MCF 10A (cell line): ENCODE results near the gene PMP22. TPM values are rescaled to one million over a fixed set of nuclear protein-coding genes. Genes with fewer than 3 reads are reported as not detected.
A peak's percentile ranks its signal among the peaks of the same experiment; 100 is the strongest.

Experiments
- BruUV-seq: library from RNA; stranded (reverse); fragments of 400-500 nt; replicated peaks from 2 replicates; lab custom pipeline; 2021; lab: Mats Ljungman, UMichigan
- CTCF ChIA-PET: fragments of 300-600 bp; sonication (Branson Sonifier 250); formaldehyde crosslinking; extraction: SDS; loops from one replicate; lab custom pipeline; 2021; ENCODE audit warnings: antibody characterized with exemption, inconsistent platforms; lab: Yijun Ruan, JAX
- POLR2A ChIA-PET: fragments of 300-600, 350-650 bp; sonication (Branson Sonifier 250); formaldehyde crosslinking; extraction: SDS; loops from one replicate; lab custom pipeline; 2020; ENCODE audit warnings: antibody characterized with exemption, inconsistent platforms; lab: Yijun Ruan, JAX
- DNase-seq: peaks from one replicate; pipeline ENCODE4 v3.0.0-alpha.2; 2018; ENCODE audit not compliant: unreplicated experiment
- H3K27ac Mint-ChIP-seq: one replicate; pipeline ENCODE4 v1.8.0; 2022; ENCODE audit warnings: mild to moderate bottlenecking, low read depth, mixed read lengths; ENCODE audit not compliant: unreplicated experiment
- H3K27me3 Mint-ChIP-seq: one replicate; pipeline ENCODE4 v1.8.0; 2022; ENCODE audit warnings: mixed read lengths; ENCODE audit not compliant: insufficient read depth, unreplicated experiment
- H3K36me3 Mint-ChIP-seq: one replicate; pipeline ENCODE4 v1.8.0; 2022; ENCODE audit warnings: mild to moderate bottlenecking, moderate library complexity, mixed read lengths; ENCODE audit not compliant: insufficient read depth, unreplicated experiment
- H3K4me1 Mint-ChIP-seq: one replicate; pipeline ENCODE4 v1.8.0; 2022; ENCODE audit warnings: mixed read lengths; ENCODE audit not compliant: insufficient read depth, unreplicated experiment
- H3K4me3 Mint-ChIP-seq: one replicate; pipeline ENCODE4 v1.8.0; 2022; ENCODE audit warnings: mild to moderate bottlenecking, moderate library complexity, mixed read lengths; ENCODE audit not compliant: unreplicated experiment
- H3K9me3 Mint-ChIP-seq: one replicate; pipeline ENCODE4 v1.8.0; 2022; ENCODE audit warnings: mixed read lengths; ENCODE audit not compliant: unreplicated experiment
- intact Hi-C: fragments of 100-400 bp; cut with micrococcal nuclease; formaldehyde crosslinking; loops from 2 replicates; pipeline ENCODE4 v1.14.1; 2022
- total RNA-seq: library from RNA; stranded (reverse); gene quantifications from 2 replicates; pipeline ENCODE4 v1.2.3, GENCODE V29; 2022
- TF ChIP-seq, protein P1 (sequence below): fragments of 200-600 bp; IDR thresholded peaks from one replicate; pipeline ENCODE4 v1.8.0; 2022; ENCODE audit warnings: antibody characterized with exemption, mild to moderate bottlenecking; ENCODE audit not compliant: unreplicated experiment

Gene PMP22
- total RNA-seq, 1 experiment from 2014 or later, result 0.44 TPM

DNA sequence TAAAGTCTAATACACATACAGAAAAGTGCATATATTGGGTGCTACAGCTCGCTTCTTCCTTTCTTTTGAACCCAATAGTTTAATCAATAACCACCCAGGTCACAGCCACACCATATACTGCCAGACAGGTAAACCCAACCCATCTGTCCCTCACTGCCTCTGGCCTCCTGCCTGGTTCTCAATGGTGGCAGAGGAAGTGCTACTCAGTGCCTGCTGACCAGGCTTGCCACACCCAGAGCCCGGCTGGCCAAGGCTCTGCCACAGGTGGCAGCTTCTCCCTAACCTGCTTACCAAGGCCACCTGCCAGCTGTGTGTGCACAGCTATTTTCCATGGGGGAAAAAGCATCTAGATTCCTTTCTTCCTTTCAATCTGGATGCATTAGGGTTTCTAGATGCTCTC is 584 bp downstream of the PMP22 start:
- Mint-ChIP-seq H3K4me1 (peaks cover 4% of the 10 kb centered on the region), H3K27me3 (peaks cover 73% of the 10 kb centered on the region), H3K4me3 (no peak overlapping the region), H3K9me3 (no peaks in the 10 kb centered on the region), H3K27ac (no peak overlapping the region), H3K36me3 (no peaks in the 10 kb centered on the region)
- no peak for DNase-seq
- ChIA-PET POLR2A (interaction anchor here (0.6 to 1.8 kb wide), 2 partner anchors 239 to 736 kb away, joined by 3 to 9 read pairs; no protein-coding TSS in a partner anchor), CTCF (interaction anchor here (0.6 to 9.3 kb wide), 3 partner anchors 163 to 237 kb away, joined by 3 to 148 read pairs (median 4); no protein-coding TSS in a partner anchor)
- intact Hi-C loops, result no loop called here
- TF ChIP-seq, protein P1, sequence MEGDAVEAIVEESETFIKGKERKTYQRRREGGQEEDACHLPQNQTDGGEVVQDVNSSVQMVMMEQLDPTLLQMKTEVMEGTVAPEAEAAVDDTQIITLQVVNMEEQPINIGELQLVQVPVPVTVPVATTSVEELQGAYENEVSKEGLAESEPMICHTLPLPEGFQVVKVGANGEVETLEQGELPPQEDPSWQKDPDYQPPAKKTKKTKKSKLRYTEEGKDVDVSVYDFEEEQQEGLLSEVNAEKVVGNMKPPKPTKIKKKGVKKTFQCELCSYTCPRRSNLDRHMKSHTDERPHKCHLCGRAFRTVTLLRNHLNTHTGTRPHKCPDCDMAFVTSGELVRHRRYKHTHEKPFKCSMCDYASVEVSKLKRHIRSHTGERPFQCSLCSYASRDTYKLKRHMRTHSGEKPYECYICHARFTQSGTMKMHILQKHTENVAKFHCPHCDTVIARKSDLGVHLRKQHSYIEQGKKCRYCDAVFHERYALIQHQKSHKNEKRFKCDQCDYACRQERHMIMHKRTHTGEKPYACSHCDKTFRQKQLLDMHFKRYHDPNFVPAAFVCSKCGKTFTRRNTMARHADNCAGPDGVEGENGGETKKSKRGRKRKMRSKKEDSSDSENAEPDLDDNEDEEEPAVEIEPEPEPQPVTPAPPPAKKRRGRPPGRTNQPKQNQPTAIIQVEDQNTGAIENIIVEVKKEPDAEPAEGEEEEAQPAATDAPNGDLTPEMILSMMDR, result no peak
- no TSS peak for BruUV-seq

GRCh38 chr17:15263680-15264079 is 1.4 kb downstream of the PMP22 start:
- BruUV-seq, result no TSS peak
- intact Hi-C loops, result no loop called here
- H3K36me3 Mint-ChIP-seq, result no peaks in the 10 kb centered on the region
- H3K4me1 Mint-ChIP-seq, result peaks cover 4% of the 10 kb centered on the region
- no peak overlapping the region for H3K27ac Mint-ChIP-seq
- CTCF ChIA-PET, result interaction anchor here (0.6 to 9.3 kb wide), 5 partner anchors 16 to 392 kb away, joined by 3 to 148 read pairs (median 4); no protein-coding TSS in a partner anchor
- no peak overlapping the region for H3K4me3 Mint-ChIP-seq
- H3K27me3 Mint-ChIP-seq, result peaks cover 64% of the 10 kb centered on the region
- no peak for DNase-seq
- no peaks in the 10 kb centered on the region for H3K9me3 Mint-ChIP-seq
- POLR2A ChIA-PET, result interaction anchor here (1.8 kb wide), 1 partner anchor 240 kb away, joined by 9 read pairs; no protein-coding TSS in a partner anchor
- TF ChIP-seq, protein P1, result no peak

GRCh38 chr17:15263206-15263579 is 1.9 kb downstream of the PMP22 start:
- POLR2A ChIA-PET, result interaction anchor here (1.8 kb wide), 1 partner anchor 240 kb away, joined by 9 read pairs; no protein-coding TSS in a partner anchor
- no peak overlapping the region for H3K27ac Mint-ChIP-seq

More at GRCh38 chr17:15263206-15263579, 1.9 kb downstream of the PMP22 start:
- no TSS peak for BruUV-seq
- Mint-ChIP-seq H3K36me3 (no peaks in the 10 kb centered on the region), H3K27me3 (peaks cover 60% of the 10 kb centered on the region), H3K4me3 (no peak overlapping the region), H3K9me3 (no peaks in the 10 kb centered on the region), H3K4me1 (peaks cover 4% of the 10 kb centered on the region)
- intact Hi-C loops, result no loop called here
- peak; percentile 25 for DNase-seq
- TF ChIP-seq, protein P1, result no peak
- CTCF ChIA-PET, result interaction anchor here (0.6 to 9.3 kb wide), 7 partner anchors 15 to 391 kb away, joined by 3 to 148 read pairs (median 4); no protein-coding TSS in a partner anchor
